Peyer's patch (tissue), 4 donors: ENCODE measurements around the gene TM9SF1. TPM values are rescaled to one million over a fixed set of nuclear protein-coding genes. Genes with fewer than 3 reads are reported as not detected.

ENCODE experiments used
- DNase-seq, 3 donors: peaks; one replicate each; pipeline ENCODE4 v3.0.0-alpha.2; 2017 to 2019
- H3K27ac ChIP-seq, 4 donors: fragments of 200-600 bp; sonication (generic); one replicate each; pipeline ENCODE4 v1.5.1; 2016 to 2019
- H3K27me3 ChIP-seq, 2 donors: fragments of 200-600 bp; sonication (generic); one replicate each; pipeline ENCODE4 v1.5.1; 2019
- H3K36me3 ChIP-seq, 3 donors: fragments of 200-600 bp; sonication (generic); one replicate each; pipeline ENCODE4 v1.5.1; 2016 to 2019
- H3K4me1 ChIP-seq, 4 donors: fragments of 200-600 bp; sonication (generic); one replicate each; pipeline ENCODE4 v1.5.1; 2016 to 2019
- H3K4me3 ChIP-seq, 4 donors: fragments of 200-600 bp; sonication (generic); 1 replicate in 3 of 4; 2 replicates in 1 of 4; pipeline ENCODE4 v1.5.1; 2016 to 2019; ENCODE audit warnings: mild to moderate bottlenecking in 1 of 4
- H3K9me3 ChIP-seq, 4 donors: fragments of 200-600 bp; sonication (generic); one replicate each; pipeline ENCODE4 v1.5.1; 2016 to 2019; ENCODE audit warnings: mild to moderate bottlenecking in 1 of 4
- POLR2A ChIP-seq, 2 donors: fragments of 450-650 bp; IDR thresholded peaks; one replicate each; pipeline ENCODE4 v1.5.1; 2017; ENCODE audit warnings: antibody characterized with exemption in 2 of 2, mild to moderate bottlenecking in 2 of 2, moderate library complexity in 2 of 2
- total RNA-seq, 4 donors: library from RNA; depleted of rRNA; stranded (reverse); fragments of >200 nt; gene quantifications; one replicate each; pipeline ENCODE4 v1.1.0, GENCODE V29; 2016
- TF ChIP-seq, protein P1 (sequence below), 6 experiments: fragments of 450-650 bp in 4 of 6; fragments of 200-600 bp in 2 of 6; sonication (generic) in 1 of 6; IDR thresholded peaks; one replicate each; pipeline ENCODE4 v1.5.1; 2017 to 2019; ENCODE audit warnings: antibody characterized with exemption in 6 of 6, mild to moderate bottlenecking in 3 of 6, moderate library complexity in 1 of 6

Gene TM9SF1, protein sequence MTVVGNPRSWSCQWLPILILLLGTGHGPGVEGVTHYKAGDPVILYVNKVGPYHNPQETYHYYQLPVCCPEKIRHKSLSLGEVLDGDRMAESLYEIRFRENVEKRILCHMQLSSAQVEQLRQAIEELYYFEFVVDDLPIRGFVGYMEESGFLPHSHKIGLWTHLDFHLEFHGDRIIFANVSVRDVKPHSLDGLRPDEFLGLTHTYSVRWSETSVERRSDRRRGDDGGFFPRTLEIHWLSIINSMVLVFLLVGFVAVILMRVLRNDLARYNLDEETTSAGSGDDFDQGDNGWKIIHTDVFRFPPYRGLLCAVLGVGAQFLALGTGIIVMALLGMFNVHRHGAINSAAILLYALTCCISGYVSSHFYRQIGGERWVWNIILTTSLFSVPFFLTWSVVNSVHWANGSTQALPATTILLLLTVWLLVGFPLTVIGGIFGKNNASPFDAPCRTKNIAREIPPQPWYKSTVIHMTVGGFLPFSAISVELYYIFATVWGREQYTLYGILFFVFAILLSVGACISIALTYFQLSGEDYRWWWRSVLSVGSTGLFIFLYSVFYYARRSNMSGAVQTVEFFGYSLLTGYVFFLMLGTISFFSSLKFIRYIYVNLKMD
- 10 to 100 TPM; 22.3 to 80.7 (median 49.8) TPM for total RNA-seq

DNA sequence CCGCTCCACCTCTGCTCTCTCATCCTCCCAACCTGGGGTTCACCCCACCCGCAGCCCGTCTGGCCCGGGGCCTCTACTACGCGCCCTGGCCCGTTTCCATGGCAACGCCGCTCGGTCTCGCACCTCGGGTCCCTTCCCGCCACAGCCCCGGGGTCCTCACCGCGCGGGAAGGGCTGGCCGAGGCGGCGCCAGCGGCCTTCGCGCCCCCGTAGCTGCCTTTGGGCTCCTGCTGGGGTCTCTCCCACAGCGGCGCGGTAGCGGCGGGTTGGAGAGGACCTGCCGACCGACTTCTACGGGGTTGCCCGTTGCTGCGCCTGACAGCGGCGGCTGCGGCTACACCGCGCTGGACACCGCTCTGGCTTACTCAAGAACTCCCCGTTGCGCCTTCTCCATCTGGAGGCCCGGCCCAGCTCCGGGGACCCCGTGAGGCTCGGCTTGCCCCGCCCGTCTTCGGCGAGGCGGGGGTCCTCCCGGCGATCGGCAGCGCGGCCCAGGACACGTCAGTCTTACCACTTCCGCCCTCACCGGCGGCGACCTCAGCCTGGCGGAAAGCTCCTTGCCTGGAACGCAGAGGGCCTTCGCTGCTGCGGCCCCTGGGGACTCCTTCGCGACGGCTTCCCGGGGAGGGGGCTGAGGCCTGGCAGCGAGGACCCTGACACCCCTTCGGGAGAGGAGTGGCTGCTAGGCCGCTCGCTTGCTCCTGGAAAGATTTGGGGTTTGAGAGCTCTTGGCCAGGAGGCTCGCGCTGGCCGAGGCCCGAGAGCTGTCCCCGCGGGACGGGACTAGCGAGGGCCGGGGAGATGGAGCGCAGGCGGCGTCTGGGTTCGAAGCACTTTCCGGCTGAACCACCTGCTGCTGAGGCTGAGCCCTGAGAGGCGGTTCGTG lies at the start of gene TM9SF1:
Gene TM9SF1 (minus strand): TSS at position 256 of the 885 bp plus-strand sequence. CDS start 422 bp downstream, outside the sequence.
- H3K27ac ChIP-seq, result peak within 1 kb of the TSS; percentile 96 to 99 (median 96)
- H3K27me3 ChIP-seq, result no peaks in the 10 kb centered on the region
- no peaks in the 10 kb centered on the region for H3K9me3 ChIP-seq
- peak; percentile 87 to 95 (median 91) for DNase-seq
- H3K4me3 ChIP-seq, result peak within 1 kb of the TSS; percentile 79 to 98 (median 88)
- H3K4me1 ChIP-seq, result peaks cover 2 to 38% (median 9%) of the 10 kb centered on the region in 4 donors
- TF ChIP-seq, protein P1, sequence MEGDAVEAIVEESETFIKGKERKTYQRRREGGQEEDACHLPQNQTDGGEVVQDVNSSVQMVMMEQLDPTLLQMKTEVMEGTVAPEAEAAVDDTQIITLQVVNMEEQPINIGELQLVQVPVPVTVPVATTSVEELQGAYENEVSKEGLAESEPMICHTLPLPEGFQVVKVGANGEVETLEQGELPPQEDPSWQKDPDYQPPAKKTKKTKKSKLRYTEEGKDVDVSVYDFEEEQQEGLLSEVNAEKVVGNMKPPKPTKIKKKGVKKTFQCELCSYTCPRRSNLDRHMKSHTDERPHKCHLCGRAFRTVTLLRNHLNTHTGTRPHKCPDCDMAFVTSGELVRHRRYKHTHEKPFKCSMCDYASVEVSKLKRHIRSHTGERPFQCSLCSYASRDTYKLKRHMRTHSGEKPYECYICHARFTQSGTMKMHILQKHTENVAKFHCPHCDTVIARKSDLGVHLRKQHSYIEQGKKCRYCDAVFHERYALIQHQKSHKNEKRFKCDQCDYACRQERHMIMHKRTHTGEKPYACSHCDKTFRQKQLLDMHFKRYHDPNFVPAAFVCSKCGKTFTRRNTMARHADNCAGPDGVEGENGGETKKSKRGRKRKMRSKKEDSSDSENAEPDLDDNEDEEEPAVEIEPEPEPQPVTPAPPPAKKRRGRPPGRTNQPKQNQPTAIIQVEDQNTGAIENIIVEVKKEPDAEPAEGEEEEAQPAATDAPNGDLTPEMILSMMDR (IDR thresholded peaks at IDR 0.05), result no peak
- peak; percentile 76 to 91 for TF ChIP-seq POLR2A (IDR thresholded peaks at IDR 0.05)
- peaks cover 0 to 18% (median 0%) of the 10 kb centered on the region in 3 donors for H3K36me3 ChIP-seq

DNA sequence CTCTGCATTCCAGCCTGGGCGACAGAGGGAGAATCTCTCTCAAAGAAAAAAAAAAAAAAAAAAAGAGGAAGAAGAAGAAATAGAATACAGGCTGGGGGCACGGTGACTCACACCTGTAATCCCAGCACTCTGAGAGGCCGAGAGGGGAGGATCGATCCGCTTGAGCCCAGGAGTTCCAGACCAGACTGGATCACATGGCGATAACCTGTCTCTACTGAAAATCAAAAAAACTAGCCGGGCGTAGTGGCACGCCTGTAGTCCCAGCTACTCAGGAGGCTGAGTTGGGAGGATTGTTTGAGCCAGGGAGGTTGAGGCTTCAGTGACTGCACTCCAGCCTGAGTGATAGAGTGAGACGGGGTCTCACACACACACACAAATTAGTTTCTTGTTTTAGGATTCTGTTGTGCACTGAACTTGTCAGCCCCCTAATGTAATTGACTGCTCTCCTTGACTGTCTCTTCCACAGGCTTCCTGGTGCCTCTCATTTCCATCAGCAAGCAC lies 48.1 kb upstream of the TM9SF1 start:
- TF ChIP-seq, protein P1 (IDR thresholded peaks at IDR 0.05), result no peak
- TF ChIP-seq POLR2A (IDR thresholded peaks at IDR 0.05), result no peak
- Histone ChIP-seq H3K27me3 (no peaks in the 10 kb centered on the region), H3K4me1 (peaks cover 0 to 39% (median 7%) of the 10 kb centered on the region in 4 donors), H3K36me3 (peaks cover 0 to 28% (median 0%) of the 10 kb centered on the region in 3 donors), H3K9me3 (no peaks in the 10 kb centered on the region), H3K4me3 (peak overlapping the region; percentile 50 to 73 (median 63)), H3K27ac (peak overlapping the region; percentile 94 to 98 (median 96))
- DNase-seq, result peak in 1 of 3 donors; percentile 59

DNA sequence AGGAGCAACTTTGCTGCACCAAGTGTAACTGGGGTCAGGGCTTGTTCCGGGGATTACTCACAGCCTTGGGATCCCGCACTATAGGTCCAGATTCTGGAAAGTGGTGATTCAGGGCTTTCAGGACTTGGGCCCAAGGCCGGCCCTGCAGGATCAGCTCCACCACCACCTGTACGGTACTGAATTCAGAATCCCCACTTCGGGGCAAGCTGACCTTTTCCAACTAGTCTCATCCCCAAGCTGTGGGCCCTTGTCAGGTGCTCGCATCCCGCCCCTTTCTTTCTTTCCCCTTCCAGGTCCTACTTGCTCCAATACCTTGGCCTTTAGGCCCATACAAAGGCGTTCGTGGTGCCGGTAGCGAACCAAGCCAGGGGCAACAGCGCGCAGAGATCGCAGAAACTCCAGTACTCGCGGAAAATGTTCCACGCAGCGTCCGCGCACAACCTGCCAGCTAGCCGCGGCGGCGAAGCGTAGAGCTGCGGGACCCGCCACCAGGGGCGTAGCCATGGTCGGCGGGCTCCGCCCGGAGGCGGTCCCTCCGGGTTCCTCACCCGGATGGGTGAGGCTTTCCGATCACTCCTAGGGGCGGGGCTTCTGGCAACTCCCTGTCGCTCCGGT lies 46.7 kb upstream of the TM9SF1 start:
- H3K4me1 ChIP-seq, result peaks cover 0 to 40% (median 7%) of the 10 kb centered on the region in 4 donors
- peak overlapping the region; percentile 94 to 98 (median 96) for H3K27ac ChIP-seq
- peak; percentile 91 to 97 (median 97) for DNase-seq
- peaks cover 0 to 43% (median 0%) of the 10 kb centered on the region in 3 donors for H3K36me3 ChIP-seq
- TF ChIP-seq, protein P1 (IDR thresholded peaks at IDR 0.05), result peak; percentile 63 to 87 (median 78)
- TF ChIP-seq POLR2A (IDR thresholded peaks at IDR 0.05), result no peak
- no peaks in the 10 kb centered on the region for H3K27me3 ChIP-seq
- no peaks in the 10 kb centered on the region for H3K9me3 ChIP-seq
- peak overlapping the region; percentile 50 to 73 (median 63) for H3K4me3 ChIP-seq

DNA sequence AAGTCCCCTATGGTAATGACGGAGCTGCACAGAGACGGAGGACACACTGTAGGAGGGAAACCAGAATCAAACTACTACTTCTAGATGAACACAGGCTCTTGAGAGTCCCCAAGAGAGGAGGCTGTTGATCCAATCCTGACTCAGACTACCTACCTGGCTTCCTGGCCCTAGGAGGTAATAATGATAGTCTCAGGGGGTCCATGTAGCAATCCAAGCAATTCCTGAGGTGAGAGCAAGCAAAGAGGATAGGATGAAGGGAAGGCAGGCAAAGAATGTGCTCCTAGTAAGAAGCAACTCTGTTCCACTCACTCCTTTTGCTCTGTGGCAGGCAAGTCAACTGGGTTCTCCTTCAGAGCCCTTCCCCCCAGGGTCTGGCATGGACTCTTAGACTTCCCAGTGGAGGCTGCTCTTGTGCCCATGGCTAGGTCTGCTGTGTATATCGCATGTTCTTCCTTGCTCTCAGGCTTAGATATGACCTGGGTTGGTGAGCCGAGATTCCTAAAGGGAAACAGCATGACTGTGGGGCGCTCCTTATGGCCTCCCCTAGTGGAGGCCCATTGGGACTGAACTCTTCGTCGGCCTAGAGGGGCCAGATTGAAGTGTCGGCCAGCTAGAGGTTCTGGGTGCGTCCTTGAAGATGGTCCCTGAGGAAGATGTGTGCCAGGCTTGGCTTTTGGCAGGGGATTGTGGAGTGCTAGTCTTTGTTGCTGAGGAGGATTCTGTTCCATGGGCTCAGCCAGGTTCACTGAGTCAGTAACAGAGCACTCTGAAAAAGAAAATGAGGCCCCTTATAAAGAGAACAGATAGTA lies 45.1 kb upstream of the TM9SF1 start:
- Histone ChIP-seq H3K36me3 (peaks cover 0 to 57% (median 0%) of the 10 kb centered on the region in 3 donors), H3K9me3 (no peaks in the 10 kb centered on the region), H3K27ac (no peak overlapping the region), H3K27me3 (no peaks in the 10 kb centered on the region), H3K4me1 (peaks cover 0 to 40% (median 7%) of the 10 kb centered on the region in 4 donors), H3K4me3 (peak overlapping the region in 1 of 4 donors; percentile 73)
- TF ChIP-seq, protein P1 (IDR thresholded peaks at IDR 0.05), result no peak
- no peak for TF ChIP-seq POLR2A (IDR thresholded peaks at IDR 0.05)
- DNase-seq, result no peak
